Stimulated activated CD8-positive, alpha-beta memory T cell treated with anti-CD3 and anti-CD28 coated beads, Interleukin-15, amount 100 ng/mL, for 48 hours (primary cell): ENCODE results near the gene ZBTB4.

Experiments used
- DNase-seq, 2 donors: peaks; one replicate each; pipeline ENCODE4 v3.0.0-alpha.2; 2020; ENCODE audit warnings: low read depth in 2 of 2

The ZBTB4 gene, protein sequence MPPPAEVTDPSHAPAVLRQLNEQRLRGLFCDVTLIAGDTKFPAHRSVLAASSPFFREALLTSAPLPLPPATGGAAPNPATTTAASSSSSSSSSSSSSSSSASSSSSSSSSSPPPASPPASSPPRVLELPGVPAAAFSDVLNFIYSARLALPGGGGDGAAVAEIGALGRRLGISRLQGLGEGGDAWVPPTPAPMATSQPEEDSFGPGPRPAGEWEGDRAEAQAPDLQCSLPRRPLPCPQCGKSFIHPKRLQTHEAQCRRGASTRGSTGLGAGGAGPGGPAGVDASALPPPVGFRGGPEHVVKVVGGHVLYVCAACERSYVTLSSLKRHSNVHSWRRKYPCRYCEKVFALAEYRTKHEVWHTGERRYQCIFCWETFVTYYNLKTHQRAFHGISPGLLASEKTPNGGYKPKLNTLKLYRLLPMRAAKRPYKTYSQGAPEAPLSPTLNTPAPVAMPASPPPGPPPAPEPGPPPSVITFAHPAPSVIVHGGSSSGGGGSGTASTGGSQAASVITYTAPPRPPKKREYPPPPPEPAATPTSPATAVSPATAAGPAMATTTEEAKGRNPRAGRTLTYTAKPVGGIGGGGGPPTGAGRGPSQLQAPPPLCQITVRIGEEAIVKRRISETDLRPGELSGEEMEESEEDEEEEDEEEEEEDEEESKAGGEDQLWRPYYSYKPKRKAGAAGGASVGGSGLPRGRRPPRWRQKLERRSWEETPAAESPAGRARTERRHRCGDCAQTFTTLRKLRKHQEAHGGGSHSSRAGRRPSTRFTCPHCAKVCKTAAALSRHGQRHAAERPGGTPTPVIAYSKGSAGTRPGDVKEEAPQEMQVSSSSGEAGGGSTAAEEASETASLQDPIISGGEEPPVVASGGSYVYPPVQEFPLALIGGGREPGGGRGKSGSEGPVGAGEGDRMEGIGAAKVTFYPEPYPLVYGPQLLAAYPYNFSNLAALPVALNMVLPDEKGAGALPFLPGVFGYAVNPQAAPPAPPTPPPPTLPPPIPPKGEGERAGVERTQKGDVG

DNA sequence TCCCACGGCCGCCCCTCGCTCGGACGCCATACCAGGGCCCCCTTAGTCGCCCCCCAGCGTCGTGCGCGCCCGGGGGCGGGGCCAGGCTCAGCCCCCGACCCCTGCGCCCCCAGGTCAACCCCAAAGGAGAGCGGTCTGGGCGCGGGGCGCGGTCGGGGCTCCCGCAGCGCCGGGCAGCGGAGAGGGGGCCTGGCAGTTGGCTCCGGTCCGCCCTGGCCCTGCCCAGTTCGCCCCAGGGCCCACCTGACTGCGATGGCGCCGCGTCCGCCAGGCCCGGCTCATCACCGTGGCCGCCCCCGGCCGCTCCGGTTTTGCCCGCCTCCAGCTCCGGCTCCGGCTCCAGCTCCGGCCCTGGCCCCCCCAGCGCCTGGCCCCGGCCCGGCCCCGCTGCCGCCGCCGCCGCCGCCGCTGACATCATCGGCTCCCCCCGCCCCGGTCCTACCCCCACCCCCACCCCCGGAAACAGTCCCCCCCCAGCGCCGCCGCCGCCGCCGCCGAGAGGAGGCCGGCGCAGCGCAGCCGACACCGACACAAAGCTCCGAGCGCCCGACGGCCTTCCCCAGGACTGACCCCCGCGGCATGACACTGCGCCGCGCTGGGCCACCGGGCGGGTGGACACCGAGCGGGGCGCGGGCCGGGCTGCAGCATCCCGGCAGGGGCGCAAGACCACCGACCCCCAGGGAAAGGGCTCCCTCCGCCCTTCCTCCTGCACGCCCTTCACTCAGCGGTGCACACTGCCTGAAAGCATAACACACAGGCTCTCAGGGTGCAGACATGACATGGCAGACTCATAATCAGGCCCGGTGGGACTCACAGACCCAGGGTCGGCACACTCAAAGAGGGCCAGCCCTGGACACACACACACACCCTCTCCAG lies at the start of gene ZBTB4:
ZBTB4 (minus strand) TSS at position 419 of the 876 bp plus-strand sequence. CDS start 12,830 bp downstream, outside the sequence.
- peak in 1 of 2 donors; percentile 33 for DNase-seq

DNA sequence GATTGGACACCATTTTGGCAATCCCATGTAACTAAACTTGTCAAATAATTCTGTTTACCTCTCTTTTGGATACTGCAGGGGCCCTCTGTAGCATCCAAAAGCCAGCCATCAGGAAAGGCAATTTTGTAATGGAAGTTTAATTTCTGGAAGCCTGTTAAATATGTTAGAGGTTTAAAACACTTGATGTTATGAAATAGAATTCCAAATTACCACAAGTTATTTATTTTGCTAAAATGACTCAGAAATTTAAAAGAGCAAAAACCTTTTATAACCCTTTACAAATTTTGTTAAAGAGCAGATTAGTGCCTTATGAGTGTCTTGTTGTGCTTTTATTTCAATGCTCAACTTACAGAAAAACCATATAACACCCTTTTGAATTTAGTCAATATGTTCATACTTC lies 49.4 kb upstream of the ZBTB4 start:
- DNase-seq: no peak

DNA sequence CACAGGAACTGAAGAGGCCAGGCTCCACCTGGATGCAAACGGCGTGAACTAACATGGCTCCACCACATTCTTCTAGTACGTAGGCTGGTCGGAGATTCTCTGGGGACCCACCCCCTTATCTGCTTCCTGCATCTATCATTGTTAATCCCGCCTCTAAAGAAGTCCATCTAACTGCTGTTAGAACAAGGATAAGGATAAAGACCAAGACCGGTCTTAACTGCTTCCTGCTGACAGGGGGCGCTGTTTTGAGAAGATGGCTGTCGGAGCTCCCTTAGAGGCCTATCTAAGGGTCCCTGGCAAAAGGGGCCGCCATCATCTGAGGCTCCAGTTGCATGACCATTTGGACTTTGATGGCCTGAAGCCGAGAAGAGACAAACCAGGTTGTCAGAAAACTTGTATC lies 43.6 kb upstream of the ZBTB4 start:
- peak in 1 of 2 donors; percentile 26 for DNase-seq

DNA sequence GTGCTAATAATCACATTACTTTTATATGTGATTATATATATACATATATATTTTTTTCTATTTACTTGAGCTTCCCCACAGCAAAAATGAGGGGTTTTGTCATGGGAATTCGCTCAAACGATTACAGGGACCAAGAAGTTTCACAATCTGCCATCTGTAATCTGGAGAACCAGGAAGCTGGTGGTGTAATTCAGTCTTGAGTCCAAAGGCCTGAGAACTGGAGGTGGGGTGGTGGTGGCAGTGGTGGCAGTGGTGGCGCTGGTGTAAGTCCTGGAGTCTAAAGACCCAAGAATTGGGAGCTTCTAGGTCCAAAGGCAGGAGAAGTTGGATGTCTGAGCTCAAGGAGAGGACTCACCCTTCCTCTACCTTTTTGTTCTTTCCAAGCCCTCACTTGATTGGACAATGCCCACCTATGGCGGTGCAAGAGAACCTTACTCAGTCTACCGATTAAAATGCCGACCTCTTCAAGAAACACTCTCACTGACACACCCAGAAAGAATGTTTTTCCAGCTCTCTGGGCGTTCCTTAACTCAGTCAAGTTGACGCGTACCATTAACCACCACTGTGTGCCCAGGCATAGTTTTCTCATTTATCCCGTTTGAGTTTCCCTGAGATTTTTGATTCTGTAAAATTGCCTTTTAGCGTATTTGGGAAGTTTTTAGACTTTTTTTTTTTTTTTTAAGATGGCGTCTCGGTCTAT lies 36.6 kb upstream of the ZBTB4 start:
- DNase-seq: no peak

DNA sequence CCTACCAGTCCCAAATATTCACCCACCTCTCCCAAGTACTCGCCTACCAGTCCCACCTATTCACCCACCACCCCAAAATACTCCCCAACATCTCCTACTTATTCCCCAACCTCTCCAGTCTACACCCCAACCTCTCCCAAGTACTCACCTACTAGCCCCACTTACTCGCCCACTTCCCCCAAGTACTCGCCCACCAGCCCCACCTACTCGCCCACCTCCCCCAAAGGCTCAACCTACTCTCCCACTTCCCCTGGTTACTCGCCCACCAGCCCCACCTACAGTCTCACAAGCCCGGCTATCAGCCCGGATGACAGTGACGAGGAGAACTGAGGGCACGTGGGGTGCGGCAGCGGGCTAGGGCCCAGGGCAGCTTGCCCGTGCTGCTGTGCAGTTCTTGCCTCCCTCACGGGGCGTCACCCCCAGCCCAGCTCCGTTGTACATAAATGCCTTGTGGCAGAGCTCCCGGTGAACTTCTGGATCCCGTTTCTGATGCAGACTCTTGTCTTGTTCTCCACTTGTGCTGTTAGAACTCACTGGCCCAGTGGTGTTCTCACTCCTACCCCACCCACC lies 34.5 kb upstream of the ZBTB4 start:
- no peak for DNase-seq

DNA sequence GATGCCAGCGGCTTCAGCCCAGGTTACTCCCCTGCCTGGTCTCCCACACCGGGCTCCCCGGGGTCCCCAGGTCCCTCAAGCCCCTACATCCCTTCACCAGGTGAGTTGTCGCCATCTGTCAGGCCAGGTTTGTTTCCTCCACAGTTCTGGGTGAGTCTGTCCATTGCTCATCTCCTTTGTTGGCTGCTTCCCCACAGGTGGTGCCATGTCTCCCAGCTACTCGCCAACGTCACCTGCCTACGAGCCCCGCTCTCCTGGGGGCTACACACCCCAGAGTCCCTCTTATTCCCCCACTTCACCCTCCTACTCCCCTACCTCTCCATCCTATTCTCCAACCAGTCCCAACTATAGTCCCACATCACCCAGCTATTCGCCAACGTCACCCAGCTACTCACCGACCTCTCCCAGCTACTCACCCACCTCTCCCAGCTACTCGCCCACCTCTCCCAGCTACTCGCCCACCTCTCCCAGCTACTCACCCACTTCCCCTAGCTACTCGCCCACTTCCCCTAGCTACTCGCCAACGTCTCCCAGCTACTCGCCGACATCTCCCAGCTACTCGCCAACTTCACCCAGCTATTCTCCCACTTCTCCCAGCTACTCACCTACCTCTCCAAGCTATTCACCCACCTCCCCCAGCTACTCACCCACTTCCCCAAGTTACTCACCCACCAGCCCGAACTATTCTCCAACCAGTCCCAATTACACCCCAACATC lies 33.6 kb upstream of the ZBTB4 start:
- no peak for DNase-seq

DNA sequence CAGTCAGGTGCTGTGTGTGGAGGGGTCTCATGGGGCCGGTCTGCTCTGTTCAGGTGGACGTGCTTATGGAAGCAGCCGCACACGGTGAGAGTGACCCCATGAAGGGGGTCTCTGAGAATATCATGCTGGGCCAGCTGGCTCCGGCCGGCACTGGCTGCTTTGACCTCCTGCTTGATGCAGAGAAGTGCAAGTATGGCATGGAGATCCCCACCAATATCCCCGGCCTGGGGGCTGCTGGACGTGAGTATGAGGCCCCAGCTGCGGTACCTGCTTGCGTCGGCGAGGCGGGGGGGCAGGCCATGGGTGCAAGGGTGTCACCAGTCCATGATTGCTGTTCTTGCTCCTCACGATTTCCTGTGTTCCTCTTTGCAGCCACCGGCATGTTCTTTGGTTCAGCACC lies 32.7 kb upstream of the ZBTB4 start:
- no peak for DNase-seq

DNA sequence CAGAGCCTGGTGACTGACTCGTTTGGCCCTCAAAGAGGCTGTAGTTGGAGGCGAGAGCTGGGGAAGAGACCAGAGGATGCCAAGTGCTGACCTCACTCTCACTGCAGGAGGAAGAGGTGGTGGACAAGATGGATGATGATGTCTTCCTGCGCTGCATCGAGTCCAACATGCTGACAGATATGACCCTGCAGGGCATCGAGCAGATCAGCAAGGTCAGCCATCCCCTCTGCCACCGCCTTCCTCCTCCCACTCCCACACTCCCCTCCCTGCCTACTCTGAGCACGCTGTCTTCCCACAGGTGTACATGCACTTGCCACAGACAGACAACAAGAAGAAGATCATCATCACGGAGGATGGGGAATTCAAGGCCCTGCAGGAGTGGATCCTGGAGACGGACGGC lies 31.7 kb upstream of the ZBTB4 start:
- no peak for DNase-seq

DNA sequence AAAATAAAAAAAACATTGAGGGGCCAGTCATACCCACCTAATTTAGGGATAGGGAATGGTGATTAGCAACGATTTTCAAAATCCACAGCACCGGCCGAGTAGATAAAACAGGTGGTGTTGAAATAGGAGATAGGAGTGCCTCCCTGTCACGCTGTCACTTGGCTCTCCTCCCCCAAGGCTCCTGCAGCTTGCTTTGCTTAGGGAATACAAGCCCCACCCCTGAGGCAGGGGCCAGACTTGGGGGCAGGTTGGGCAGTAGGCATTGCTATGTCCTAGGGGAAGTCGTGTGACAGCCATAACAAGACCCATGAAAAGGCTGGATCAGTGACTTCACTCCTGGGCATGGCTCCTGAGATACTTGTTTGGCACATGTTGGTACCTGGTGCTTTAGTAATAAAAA lies 30.5 kb upstream of the ZBTB4 start:
- no peak for DNase-seq

DNA sequence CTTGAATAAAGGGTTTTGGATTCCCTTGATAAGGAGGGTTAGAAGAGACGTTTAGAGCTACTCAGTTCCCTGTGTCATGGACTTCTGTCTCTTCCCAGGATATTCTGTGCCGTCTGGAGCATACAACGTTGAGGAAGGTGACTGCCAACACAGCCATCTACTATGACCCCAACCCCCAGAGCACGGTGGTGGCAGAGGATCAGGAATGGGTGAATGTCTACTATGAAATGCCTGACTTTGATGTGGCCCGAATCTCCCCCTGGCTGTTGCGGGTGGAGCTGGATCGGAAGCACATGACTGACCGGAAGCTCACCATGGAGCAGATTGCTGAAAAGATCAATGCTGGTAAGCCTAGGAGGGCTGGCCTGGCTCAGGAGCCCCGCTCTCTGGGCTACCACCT lies 29.4 kb upstream of the ZBTB4 start:
- DNase-seq: no peak

DNA sequence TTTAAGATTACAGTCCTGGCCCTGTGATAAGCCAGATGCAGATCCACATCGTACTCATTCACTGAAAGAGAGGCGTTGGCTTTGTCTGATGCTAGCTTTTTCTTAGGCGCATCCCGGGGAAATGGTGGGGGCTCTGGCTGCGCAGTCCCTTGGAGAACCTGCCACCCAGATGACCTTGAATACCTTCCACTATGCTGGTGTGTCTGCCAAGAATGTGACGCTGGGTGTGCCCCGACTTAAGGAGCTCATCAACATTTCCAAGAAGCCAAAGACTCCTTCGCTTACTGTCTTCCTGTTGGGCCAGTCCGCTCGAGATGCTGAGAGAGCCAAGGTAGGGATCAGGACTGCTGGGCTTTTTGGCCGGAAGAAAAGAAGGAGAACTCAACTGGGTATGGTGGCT lies 28.7 kb upstream of the ZBTB4 start:
- no peak for DNase-seq

DNA sequence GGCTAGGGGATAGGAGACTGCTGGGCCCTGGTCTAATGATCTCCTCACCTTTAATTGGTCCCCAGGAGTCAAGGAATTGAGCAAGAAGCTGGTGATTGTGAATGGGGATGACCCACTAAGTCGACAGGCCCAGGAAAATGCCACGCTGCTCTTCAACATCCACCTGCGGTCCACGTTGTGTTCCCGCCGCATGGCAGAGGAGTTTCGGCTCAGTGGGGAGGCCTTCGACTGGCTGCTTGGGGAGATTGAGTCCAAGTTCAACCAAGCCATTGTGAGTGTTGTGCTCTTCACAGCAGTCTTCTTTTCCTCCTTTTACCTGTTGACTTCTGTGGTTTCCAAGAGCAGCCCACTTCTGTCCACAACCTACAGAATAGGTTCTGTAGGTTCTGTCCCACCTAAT lies 24.1 kb upstream of the ZBTB4 start:
- DNase-seq: no peak

DNA sequence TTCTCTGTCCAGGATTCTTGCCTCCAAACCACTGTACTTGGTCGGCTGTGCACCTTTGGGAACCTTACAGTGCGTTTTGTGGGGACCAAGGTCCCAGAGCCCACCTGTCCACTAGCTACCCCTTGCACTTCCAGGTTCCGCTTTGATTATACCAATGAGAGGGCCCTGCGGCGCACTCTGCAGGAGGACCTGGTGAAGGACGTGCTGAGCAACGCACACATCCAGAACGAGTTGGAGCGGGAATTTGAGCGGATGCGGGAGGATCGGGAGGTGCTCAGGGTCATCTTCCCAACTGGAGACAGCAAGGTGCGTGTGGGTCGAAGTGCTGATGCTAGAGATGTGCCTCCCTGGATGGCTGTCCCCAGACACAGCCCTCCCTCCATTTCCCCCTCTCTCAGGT lies 23.6 kb upstream of the ZBTB4 start:
- no peak for DNase-seq

DNA sequence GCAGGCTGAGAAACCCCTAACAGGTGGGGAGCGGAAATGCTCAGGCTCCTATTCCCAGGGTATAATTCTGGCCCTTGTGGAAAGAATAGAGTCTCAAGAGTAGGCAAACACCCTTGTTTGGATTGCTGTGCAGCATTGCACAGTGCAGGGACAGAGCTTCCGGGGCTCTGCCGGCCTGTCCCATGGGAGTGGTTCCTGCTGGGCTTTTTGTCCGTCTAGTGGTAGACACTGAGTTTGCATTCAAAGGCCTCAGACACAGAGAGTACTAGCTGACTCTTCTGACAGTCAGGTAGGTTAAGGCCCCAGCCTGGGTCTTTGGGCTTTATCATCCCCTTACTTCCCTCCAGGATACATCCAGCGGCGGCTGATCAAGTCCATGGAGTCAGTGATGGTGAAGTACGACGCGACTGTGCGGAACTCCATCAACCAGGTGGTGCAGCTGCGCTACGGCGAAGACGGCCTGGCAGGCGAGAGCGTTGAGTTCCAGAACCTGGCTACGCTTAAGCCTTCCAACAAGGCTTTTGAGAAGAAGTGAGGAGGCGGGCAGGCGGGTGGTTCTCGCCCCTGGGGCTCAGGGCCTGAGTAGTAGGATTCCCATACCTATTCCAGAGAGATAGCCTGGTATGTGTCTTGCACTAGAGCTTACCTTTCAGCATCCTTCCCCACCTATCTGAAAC lies 22.9 kb upstream of the ZBTB4 start:
- no peak for DNase-seq

DNA sequence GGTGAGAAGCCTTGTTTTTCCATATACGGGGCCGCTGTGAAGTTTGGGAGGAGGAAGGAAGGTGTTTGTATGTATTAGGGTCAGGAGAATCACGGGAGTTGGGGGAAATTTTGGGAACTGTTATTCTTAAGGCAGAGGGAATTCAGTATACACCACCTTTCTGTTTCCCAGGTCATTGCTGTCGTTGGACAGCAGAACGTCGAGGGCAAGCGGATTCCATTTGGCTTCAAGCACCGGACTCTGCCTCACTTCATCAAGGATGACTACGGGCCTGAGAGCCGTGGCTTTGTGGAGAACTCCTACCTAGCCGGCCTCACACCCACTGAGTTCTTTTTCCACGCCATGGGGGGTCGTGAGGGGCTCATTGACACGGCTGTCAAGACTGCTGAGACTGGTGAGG lies 22.3 kb upstream of the ZBTB4 start:
- DNase-seq: no peak

DNA sequence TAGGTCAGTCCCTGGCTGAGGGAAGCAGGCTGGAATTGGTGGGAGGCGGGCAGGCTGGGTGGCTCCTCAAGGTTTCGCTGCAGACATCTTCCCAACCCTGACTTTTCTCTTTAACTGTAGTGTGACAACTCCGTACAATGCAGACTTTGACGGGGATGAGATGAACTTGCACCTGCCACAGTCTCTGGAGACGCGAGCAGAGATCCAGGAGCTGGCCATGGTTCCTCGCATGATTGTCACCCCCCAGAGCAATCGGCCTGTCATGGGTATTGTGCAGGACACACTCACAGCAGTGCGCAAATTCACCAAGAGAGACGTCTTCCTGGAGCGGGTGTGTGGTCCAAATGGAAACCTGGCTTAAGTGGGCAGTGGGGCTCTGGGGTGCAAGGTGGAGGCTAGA lies 19.7 kb upstream of the ZBTB4 start:
- DNase-seq: no peak

DNA sequence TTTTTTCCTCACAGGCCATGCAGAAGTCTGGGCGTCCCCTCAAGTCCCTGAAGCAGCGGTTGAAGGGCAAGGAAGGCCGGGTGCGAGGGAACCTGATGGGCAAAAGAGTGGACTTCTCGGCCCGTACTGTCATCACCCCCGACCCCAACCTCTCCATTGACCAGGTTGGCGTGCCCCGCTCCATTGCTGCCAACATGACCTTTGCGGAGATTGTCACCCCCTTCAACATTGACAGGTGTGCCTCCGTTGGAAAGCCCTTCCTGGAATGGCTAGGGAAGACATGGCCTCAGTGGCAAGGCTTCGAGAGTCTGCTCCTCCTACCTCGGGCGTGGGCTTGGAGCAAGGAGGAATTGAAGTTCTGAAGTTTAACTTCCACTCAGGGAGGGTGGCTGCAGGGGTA lies 18.2 kb upstream of the ZBTB4 start:
- DNase-seq: no peak

DNA sequence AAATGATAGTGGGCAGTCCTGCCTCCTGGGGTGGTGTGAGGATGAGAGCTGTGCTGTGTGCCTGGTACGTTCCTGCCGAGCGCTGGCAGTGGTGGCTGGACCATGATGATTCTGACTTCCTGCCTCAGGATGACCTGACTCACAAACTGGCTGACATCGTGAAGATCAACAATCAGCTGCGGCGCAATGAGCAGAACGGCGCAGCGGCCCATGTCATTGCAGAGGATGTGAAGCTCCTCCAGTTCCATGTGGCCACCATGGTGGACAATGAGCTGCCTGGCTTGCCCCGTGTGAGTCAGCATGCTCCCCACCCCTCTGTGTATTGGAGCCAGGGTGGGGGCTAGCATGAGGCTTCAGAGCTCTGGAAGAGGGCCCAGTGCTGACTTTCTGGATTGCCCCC lies 17.8 kb upstream of the ZBTB4 start:
- no peak for DNase-seq

DNA sequence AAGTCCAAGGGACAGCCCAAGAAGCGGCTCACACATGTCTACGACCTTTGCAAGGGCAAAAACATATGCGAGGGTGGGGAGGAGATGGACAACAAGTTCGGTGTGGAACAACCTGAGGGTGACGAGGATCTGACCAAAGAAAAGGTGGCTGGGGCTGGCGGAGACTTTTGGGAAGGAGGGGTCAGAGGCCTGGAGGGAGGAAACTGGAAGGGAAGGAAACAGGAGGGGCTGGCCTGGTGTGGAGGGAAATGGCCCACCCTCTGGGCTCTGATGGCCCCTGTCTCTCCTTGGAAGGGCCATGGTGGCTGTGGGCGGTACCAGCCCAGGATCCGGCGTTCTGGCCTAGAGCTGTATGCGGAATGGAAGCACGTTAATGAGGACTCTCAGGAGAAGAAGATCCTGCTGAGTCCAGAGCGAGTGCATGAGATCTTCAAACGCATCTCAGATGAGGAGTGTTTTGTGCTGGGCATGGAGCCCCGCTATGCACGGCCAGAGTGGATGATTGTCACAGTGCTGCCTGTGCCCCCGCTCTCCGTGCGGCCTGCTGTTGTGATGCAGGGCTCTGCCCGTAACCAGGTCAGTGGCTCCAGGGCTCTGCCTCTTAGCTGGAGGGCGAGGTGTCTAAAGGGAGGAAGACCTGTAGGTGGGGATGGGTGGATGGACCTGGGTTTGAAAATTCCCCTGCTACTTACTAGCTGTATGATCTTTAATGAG lies 17.2 kb upstream of the ZBTB4 start:
- DNase-seq: no peak
